Stimulated activated naive CD8-positive, alpha-beta T cell treated with anti-CD3 and anti-CD28 coated beads, Interleukin-15, Interleukin-2, amounts not matched to agents 100 U/mL and 50 U/mL, for 24 hours (primary cell): ENCODE results near the gene NFKBIE.

Source experiments
- ATAC-seq: fragments of 150-1000 bp; cut with Tn5 transposase; one replicate; pipeline ENCODE4 v1.10.0; 2021
- DNase-seq: peaks from one replicate; pipeline ENCODE4 v3.0.0; 2021

The NFKBIE gene

GRCh38 chr6:44272999-44273566 is 7.7 kb upstream of the NFKBIE start:
- ATAC-seq: no peak
- no peak for DNase-seq

- no peak for DNase-seq
- no peak for ATAC-seq
Observed at GRCh38 chr6:44272529-44272928, 7.2 kb upstream of the NFKBIE start.

GRCh38 chr6:44271914-44272313 is 6.6 kb upstream of the NFKBIE start:
- no peak for ATAC-seq
- no peak for DNase-seq

DNA sequence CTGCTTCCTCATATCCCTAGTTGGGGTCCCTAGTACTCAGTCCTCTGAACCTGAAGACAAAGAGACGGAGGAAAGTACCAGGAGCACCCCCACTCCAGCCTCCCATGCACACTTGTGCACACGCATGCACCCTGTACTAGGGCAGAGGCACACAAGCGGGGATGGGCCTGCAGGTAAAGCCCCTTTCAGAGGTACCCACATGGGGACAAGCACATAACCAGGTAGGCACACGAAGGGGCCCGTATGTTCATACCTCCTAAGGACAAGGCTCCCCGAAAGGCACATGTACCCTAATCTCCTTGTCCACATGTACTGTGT is 6.0 kb upstream of the NFKBIE start:
- DNase-seq: no peak
- ATAC-seq: no peak

DNA sequence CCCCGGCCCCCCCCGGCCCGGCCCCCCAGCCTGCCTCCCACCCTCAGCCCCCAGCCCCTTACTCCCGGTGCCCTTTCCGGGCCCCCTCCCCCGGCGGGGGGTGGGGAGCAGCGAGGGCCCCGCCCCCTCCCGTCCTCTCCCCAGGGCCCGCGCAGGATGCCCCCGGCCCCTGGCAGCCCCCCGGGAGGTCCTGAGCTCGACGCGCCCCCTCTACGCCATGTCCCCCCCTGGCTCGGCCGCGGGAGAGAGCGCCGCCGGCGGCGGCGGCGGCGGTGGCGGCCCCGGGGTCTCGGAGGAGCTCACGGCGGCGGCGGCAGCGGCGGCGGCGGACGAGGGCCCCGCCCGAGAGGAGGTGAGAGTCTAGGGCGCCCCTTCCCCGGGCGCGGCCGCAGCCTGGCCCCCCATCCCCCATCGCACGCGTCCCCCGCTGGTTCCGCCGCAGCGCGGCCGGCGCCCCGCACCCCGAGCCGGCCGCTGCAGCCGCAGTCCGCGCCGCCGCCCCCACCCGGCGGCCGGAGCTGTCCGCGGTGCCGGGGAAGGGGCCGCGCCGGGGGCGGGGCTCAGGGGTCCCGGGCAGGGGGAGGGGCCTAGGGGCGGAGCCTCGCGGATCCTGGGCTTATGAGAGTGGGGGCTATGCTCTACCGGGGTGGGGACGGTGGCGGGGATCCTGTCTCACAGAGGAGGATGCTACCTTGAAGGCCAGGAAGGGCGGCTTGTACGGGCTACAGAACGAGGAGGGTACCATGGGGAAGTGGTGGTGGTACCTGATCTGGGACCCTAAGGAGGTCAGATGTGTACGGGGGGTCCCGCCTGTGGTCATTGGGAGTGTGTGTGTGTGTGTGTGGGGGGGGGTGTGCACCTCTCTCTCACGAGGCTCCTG is 5.4 kb upstream of the NFKBIE start:
- no peak for ATAC-seq
- no peak for DNase-seq

GRCh38 chr6:44269921-44270525 is 4.7 kb upstream of the NFKBIE start, which contains the start of gene TMEM151B:
Gene TMEM151B (plus strand): TSS chr6:44270450. CDS start chr6:44270743, 293 bp downstream.
- ATAC-seq (no peak), DNase-seq (peak; percentile 34)

- DNase-seq: no peak
- ATAC-seq: no peak
Observed at GRCh38 chr6:44269178-44269920, 4.0 kb upstream of the NFKBIE start.

DNA sequence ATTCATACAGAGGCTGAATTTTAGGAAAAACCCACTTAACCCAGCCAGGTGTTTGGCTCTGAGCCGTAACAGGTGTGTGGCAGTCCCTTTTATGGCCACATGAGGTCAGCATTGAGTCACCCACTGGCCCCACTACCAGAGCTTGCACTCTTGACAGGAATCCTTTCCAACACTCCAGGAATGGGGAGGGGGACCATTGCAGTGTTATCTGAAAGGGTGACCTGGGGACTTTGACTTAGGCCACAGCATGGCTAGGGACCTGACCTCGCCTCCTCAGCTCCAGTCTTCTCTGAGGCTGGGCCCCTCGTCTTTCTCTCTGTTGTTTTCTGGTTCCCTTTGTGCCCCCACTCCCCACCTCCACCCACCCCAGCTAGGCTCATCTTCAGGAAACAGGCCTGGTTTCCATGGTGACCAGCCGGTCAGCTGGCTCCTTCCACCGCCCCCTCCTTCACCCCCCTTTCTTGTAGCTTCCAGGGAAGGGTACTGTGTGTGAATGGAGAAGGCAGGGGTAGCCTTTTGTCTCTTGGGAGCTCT is 2.8 kb upstream of the NFKBIE start:
- ATAC-seq (no peak), DNase-seq (peak; percentile 70)

DNA sequence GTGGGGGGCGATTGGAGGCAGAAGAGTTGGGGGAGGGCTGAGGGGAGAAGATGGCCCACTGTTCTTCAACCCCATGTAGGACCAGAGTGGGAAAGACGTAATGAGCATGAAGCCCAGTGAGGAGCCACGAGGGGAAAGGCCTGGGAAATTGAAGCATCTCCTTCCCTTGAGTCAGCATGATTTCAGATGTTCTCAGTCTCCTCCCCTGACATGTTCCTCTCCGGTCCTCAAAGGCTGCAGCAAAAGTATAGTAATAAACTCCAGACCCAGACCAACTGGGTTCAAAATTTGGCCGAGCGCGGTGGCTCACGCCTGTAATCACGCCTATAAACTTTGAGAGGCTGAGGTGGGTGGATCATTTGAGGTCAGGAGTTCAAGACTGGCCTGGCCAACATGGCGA is 1.9 kb upstream of the NFKBIE start:
- ATAC-seq (no peak), DNase-seq (no peak)

GRCh38 chr6:44266347-44266746 is 996 bp upstream of the NFKBIE start:
- ATAC-seq: no peak
- DNase-seq: no peak

DNA sequence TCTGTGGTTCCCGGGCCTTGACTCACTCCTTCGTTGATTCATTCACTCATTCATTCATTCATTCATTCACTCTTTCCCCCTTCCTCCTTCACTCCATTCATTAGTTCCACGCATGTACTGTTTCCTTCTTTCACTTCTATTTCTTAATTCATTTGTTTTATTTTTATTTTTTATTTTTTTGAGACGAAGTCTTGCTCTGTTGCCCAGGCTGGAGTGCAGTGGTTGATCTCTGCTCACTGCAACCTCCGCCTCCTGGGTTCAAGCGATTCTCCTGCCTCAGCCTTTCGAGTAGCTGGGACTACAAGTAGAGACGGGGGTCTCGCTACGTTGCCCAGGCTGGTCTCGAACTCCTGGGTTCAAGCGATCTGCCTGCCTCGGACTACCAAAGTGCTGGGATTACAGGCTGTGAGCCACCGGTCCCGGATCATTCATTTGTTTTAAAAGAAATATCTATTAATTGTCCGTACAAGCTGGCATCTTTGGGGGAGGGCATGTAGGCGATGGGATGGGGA is 427 bp upstream of the NFKBIE start:
- ATAC-seq (no peak), DNase-seq (no peak)

DNA sequence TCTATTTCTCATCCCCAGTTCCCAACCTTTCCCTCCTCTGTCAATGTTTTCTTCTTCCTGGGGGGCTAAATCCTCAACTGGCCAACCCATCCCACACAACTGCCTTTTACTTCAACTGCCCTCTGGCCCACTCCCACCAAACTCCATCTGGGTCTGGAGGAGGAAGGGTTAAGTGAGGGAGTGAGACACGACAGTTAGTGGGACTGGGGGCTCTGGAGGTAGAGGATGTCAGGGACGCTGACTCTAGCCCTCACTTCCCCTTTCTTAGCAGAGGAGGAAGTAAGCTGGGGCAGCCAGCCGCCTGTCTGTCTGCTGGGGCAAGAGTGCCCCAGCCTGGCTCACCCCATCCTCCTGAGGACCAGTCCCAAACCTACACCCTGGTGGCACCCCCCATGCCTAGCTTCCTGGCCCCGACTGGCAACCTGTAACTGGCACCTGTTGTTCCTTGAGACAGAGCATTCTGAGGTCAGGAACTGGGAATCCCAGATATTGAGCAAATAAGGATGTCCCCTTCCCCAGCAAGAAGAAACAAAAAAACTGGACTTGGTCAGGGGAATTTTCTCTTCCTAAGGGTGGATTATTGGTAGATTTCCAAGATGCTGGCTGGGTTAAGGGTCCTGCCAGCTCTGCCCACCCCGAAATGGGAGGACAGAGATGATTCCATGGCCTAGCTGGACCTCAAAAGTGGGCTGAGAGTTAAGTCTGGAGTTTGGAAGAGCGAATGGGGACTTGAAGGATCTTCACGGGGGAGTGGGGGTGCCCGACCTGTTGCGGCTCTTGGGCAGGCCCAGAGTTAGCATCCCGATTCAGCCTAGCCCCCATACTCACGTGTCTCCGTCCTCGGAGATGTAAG is 971 bp downstream of the NFKBIE start:
- DNase-seq (peak; percentile 53), ATAC-seq (peak; percentile 37)

GRCh38 chr6:44263354-44264100 is 1.8 kb downstream of the NFKBIE start:
- ATAC-seq (peak; percentile 16), DNase-seq (peak; percentile 55)

- ATAC-seq (no peak), DNase-seq (peak; percentile 23)
Observed at GRCh38 chr6:44262467-44263353, 2.6 kb downstream of the NFKBIE start.

GRCh38 chr6:44261581-44261980 is 3.8 kb downstream of the NFKBIE start:
- ATAC-seq (no peak), DNase-seq (no peak)

GRCh38 chr6:44260451-44261297 is 4.7 kb downstream of the NFKBIE start:
- no peak for ATAC-seq
- no peak for DNase-seq

GRCh38 chr6:44260011-44260410 is 5.3 kb downstream of the NFKBIE start:
- no peak for ATAC-seq

GRCh38 chr6:44258921-44259320 is 6.4 kb downstream of the NFKBIE start:
- no peak for DNase-seq

More at GRCh38 chr6:44260011-44260410, 5.3 kb downstream of the NFKBIE start:
- DNase-seq: no peak

More at GRCh38 chr6:44258921-44259320, 6.4 kb downstream of the NFKBIE start:
- ATAC-seq: no peak
